Epithelial cell of esophagus (primary cell): Measurements from ENCODE around the gene NKAIN2.

Experiments used
- DNase-seq: peaks from one replicate; pipeline ENCODE4 v3.0.0; 2010; ENCODE audit warnings: low read depth
- H3K4me3 ChIP-seq: 2 replicates; pipeline ENCODE4 v1.5.1; 2011; ENCODE audit warnings: mild to moderate bottlenecking, low read length, control low read depth
- TF ChIP-seq, protein P1 (sequence below): IDR thresholded peaks from 2 replicates; pipeline ENCODE4 v1.5.1; 2011; ENCODE audit warnings: low read depth, mild to moderate bottlenecking, low read length, control low read depth, inconsistent platforms; ENCODE audit not compliant: insufficient read depth; ENCODE audit errors: missing control alignments

Gene NKAIN2

DNA sequence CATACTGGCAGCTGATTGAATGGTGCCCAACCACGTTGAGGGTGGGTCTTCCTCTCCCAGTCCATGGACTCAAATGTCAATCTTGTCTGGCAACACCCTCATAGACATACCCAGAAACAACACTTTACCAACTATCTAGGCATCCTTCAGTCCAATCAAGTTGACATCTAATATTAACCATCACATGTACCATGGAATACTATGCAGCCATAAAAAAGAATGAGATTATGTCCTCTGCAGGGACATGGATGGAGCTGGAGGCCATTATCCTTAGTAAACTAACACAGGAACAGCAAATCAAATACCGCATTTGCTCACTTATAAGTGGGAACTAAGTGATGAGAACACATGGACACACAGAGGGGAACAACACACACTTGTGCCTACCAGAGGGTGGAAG, 951.7 kb downstream of the NKAIN2 start:
- no peak for DNase-seq
- TF ChIP-seq, protein P1, sequence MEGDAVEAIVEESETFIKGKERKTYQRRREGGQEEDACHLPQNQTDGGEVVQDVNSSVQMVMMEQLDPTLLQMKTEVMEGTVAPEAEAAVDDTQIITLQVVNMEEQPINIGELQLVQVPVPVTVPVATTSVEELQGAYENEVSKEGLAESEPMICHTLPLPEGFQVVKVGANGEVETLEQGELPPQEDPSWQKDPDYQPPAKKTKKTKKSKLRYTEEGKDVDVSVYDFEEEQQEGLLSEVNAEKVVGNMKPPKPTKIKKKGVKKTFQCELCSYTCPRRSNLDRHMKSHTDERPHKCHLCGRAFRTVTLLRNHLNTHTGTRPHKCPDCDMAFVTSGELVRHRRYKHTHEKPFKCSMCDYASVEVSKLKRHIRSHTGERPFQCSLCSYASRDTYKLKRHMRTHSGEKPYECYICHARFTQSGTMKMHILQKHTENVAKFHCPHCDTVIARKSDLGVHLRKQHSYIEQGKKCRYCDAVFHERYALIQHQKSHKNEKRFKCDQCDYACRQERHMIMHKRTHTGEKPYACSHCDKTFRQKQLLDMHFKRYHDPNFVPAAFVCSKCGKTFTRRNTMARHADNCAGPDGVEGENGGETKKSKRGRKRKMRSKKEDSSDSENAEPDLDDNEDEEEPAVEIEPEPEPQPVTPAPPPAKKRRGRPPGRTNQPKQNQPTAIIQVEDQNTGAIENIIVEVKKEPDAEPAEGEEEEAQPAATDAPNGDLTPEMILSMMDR, result no peak
- no peak overlapping the region for H3K4me3 ChIP-seq

- TF ChIP-seq, protein P1, result no peak
- peak; percentile 5 for DNase-seq
These were observed 953.9 kb downstream of the NKAIN2 start for GRCh38 chr6:124757560-124757959.

GRCh38 chr6:124758663-124759062, 955.0 kb downstream of the NKAIN2 start:
- no peak overlapping the region for H3K4me3 ChIP-seq
- TF ChIP-seq, protein P1, result no peak
- DNase-seq, result no peak

More at GRCh38 chr6:124757560-124757959, 953.9 kb downstream of the NKAIN2 start:
- no peak overlapping the region for H3K4me3 ChIP-seq

DNA sequence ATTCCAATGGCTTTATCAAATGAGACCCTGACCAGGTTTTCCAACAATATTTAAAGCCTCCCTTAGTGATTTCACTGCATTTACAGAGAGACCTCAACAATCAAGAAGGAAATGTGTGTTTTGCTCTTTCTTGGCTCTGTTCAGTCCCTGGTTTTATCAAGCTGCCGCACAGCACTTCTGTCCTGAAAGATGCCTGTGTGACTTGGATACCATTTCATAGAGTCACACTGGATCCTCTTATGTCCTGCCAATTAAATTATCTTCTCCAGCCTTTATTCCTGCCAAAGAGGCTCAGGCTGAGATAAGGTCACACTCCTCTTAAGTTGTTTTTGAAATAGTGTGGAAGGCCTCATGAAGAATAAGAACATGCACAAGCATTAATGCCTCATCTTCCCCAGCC, 961.6 kb downstream of the NKAIN2 start:
- DNase-seq, result no peak
- TF ChIP-seq, protein P1, result no peak
- no peak overlapping the region for H3K4me3 ChIP-seq

DNA sequence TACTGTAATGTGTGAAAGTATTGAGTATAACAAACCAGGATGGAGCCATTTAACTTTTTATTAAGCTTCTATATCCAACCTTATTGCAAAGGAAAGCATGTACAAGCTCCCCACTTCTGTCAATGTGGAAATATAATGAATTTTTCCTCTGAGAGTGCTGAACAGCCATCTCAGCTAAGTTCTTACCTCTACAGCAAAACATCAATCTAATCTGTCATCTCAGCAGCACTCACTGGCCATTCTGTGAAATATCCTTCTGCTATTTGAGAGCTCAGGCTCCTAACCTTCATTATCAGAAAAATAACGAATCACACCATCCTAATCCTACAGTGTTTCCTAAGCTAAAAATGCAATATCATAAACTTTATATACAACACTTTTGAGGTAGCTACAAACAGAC, 964.6 kb downstream of the NKAIN2 start:
- TF ChIP-seq, protein P1, result no peak

GRCh38 chr6:124769811-124770544, 966.3 kb downstream of the NKAIN2 start:
- DNase-seq, result no peak
- TF ChIP-seq, protein P1, result no peak
- H3K4me3 ChIP-seq, result no peak overlapping the region

More for the DNA sequence above, 964.6 kb downstream of the NKAIN2 start:
- no peak overlapping the region for H3K4me3 ChIP-seq
- no peak for DNase-seq

GRCh38 chr6:124770784-124771183, 967.1 kb downstream of the NKAIN2 start:
- DNase-seq, result no peak
- no peak overlapping the region for H3K4me3 ChIP-seq
- TF ChIP-seq, protein P1, result no peak
